HG02763 (cell line): ENCODE data around the gene TSPYL4.

ENCODE experiments used
- ATAC-seq: cut with Tn5 transposase; IDR thresholded peaks from one replicate; pipeline ENCODE4 v1.9.1; 2021; ENCODE audit warnings: mild to moderate bottlenecking, moderate library complexity; ENCODE audit not compliant: unreplicated experiment

TSPYL4 gene

GRCh38 chr6:116271149-116271708 is 17.4 kb upstream of the TSPYL4 start:
- no peak for ATAC-seq

GRCh38 chr6:116268589-116269293 is 14.9 kb upstream of the TSPYL4 start:
- peak; percentile 79 for ATAC-seq

GRCh38 chr6:116267836-116268588 is 14.1 kb upstream of the TSPYL4 start:
- no peak for ATAC-seq

DNA sequence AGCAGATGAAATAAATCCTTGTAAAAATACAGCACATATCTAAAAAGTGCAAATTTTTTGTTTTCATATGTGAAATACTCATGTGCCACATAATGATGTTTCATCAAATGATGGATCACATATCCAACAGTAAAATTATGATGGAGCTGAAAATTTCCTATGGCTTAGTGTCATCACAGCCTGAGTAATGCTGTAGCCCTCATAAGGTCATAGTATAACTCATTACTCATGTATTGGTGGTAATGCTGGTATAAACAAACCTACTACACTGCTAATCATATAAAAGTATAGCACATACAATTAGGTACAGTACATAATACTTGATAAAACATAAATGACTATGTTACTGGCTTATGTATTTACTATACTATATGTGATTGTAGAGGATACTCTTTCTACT is 12.9 kb upstream of the TSPYL4 start:
- ATAC-seq: no peak

DNA sequence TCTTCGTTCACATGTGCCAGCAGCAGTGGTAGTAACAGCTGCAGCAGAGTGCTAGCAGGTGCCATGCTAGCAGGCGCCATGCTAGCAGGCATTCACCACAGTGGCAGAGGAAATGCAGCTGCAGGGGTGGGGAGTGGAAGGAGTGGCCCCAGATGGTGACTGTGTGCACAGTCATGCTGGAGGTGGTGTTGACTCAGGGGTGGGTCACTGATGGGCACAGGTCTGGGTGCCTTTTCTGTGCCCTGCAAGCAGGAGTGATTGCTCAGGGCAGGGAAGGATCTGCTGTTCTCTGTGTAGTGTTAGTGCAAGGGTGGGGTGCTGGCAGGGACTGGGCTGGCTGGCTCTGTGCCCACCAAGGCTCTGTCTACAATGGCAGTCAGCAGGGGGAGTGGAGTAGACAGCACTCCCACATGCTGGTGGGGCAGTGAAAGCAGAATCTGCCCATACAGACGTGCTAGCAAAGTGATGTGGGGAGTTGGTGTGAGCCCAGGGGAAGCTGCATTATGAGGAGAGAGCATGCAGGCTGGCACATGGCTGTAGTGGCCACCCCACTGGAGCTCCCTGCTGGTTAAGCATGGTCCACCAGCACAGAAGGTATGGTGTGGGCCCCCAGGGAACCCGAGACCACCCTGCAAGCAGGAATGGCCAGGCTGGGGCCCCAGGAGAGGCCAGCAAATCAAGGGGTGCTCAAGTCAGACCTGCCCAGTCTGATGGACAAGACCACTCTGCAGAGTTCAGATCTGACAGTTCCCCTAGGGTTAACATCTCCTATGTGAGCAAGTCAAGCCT is 11.4 kb upstream of the TSPYL4 start:
- ATAC-seq: no peak

GRCh38 chr6:116263353-116263752 is 9.5 kb upstream of the TSPYL4 start:
- no peak for ATAC-seq

DNA sequence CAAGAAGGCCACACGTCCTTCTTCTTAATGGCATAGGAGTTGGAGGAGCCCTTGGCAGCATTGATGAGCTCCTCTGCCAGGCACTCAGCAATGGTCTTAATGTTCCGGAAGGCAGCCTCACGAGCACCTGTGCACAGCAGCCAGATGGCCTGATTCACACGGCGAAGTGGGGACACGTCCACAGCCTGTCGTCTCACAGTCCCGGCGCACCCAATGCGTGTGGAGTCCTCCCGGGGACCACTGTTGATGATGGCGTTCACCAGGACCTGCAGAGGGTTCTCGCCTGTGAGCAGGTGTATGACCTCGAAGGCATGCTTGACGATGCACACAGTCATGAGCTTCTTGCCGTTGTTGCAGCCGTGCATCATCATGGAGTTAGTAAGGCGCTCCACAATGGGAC is 4.6 kb upstream of the TSPYL4 start:
- no peak for ATAC-seq

DNA sequence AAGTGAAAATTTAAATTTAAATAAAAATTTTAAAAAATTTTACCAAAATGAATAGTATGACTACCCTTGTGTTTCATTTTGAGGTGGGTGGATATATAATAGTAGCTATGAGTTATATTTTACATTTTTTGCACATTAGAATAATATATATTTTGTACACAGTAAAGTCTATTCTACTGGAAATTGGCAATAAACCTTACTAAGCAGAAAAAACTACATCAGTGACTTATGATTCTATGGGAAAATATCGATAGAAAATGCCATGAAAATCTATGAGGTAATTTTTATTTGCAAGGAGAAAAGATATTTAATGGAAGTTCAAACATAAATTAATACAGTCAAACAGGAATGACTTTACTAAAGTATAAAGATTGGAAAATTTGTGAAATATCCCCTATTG is 2.8 kb upstream of the TSPYL4 start:
- ATAC-seq: no peak

DNA sequence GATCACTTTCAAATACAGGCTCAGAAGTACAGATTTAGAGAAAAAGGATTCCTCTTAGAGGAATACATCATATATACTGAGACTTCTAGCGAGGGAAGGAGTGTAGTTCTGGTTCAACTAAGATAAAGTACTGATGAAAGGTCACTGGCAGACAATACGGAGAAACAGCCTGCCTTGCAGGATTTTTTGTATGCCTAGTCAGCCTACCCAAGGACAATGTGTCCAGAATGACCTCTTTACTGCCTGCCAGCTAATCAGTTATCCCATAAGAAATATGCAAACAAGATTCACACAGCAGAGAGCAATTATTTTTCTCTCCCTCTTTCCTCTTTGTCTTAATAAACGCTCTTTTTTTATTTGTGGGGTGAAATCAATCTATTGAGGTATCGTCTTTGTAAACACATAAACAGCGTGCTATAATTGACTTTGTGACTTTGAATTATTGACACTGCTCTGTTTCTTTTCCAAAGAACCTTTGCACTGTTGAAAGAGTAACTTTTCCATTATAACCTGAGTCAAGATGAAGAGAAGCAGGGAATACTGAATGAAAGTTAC is 1.4 kb upstream of the TSPYL4 start:
- ATAC-seq: no peak

- ATAC-seq: peak; percentile 26
Measured at GRCh38 chr6:116254297-116255056, 602 bp upstream of the TSPYL4 start.

DNA sequence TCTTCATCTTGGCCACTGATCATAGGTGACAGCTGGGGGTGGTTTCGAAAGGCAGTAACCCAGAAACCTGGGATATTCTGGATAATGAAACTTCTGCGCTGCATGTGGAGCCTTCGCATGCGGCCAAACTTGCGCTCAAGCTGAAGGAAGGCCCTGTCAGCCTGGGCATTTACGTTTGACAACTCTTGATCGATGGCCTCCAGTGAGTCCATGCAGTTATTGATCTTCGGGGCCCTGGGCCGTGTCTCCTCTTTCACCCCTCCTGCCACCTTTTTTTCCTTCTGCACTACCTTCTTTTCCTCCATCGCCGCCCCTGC is 729 bp downstream of the TSPYL4 start:
- ATAC-seq: no peak

- no peak for ATAC-seq
Measured at GRCh38 chr6:116251568-116252384, 2.1 kb downstream of the TSPYL4 start.

- ATAC-seq: no peak
Measured at GRCh38 chr6:116248577-116248976, 5.3 kb downstream of the TSPYL4 start.

- ATAC-seq: no peak
Measured at GRCh38 chr6:116247285-116247684, 6.6 kb downstream of the TSPYL4 start.

DNA sequence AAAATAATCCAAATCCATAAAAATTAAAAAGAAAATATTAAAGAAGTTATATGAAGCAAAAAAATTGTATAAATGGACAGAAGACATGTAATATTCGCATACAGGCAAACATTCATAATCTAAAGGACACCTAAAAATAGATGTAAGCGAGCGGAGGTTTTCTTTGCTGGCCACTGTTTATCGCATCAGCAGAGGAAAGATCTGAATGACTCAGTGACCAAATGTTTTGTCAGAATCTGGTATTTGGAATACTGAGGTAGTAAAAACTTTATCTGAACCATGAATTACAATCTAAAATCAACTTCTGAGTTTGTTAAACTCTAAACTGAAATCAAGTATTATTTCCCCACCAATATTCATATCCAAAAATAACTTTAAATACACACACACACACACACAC is 7.8 kb downstream of the TSPYL4 start:
- no peak for ATAC-seq

- ATAC-seq: no peak
Measured at GRCh38 chr6:116244284-116244683, 9.6 kb downstream of the TSPYL4 start.

DNA sequence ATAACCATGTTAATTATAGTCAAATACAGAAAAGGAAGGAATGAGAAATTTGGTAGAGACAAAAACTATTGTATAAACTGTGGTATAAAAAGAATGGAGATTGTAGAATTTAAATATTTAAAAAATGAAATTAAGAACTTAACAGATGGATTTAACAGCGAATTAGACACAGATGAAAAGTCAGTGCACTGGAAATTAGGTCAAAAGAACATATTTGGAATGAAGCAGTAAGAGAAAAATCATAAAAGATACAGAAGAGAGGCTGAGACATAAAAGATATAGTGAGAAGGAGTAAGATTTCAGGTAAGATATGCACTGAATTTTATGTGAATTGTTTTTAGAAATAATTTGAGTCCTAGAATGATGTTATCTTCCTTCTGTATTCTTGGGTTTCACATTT is 14.0 kb downstream of the TSPYL4 start:
- no peak for ATAC-seq

- no peak for ATAC-seq
Measured at GRCh38 chr6:116239256-116239655, 14.6 kb downstream of the TSPYL4 start.

DNA sequence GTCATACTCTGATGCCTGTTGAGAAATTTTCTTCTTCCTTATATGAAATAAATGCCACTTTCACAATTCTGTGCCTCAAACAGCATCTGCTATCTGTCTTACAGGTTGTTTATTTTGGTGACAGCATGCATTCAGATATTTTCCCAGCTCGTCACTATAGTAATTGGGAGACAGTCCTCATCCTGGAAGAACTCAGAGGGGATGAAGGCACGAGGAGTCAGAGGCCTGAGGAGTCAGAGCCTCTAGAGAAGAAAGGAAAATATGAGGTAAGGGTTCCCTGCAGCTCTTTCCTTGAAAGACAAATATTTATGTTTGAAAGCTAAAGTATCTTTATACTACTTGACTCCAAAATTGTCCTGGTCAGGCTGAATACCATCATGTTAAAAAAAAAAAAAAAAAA is 15.8 kb downstream of the TSPYL4 start:
- ATAC-seq: no peak

DNA sequence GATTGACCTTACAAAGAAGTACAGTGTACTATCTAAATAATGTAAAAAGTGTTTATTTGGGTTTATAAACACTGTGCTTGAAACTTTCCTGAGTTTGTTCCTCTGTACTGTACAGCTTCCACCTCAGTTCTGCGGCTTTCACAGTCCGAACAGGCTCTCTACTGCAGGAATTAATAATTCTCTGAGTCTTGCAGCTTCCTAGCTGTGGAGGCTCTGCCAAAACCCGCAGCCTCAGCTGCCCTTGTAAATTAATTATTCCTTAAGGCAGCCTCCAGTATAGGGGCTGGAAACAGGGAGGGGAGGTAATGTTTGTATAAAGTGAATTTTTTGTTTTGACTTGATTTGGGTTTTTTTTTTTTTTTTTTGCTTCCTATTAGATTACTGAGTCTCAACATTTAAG is 19.2 kb downstream of the TSPYL4 start:
- ATAC-seq: no peak
